Astrocyte of the cerebellum (primary cell): ENCODE measurements around the gene TMC6.
"Not testable (repeated sequence)": the region's sequence is repeated elsewhere in the genome, so short reads cannot be mapped to it uniquely, and the experiment has no call there.

Experiments used
- DNase-seq: peaks from one replicate; pipeline ENCODE4 v3.0.0-alpha.2; 2011; ENCODE audit warnings: low read depth
- H3K4me3 ChIP-seq: 2 replicates; pipeline ENCODE4 v1.5.1; 2011; ENCODE audit warnings: mild to moderate bottlenecking, low read depth, low read length, moderate library complexity
- in situ Hi-C: cut with HindIII; loops from 2 replicates; pipeline ENCODE4 v1.10.0; 2017; ENCODE audit warnings: low sequenced_read_pairs
- TF ChIP-seq, protein P1 (sequence below): IDR thresholded peaks from 2 replicates; pipeline ENCODE4 v1.5.1; 2012; ENCODE audit warnings: low read length, low read depth, moderate library complexity, mild to moderate bottlenecking; ENCODE audit errors: missing control alignments

Gene TMC6

GRCh38 chr17:78095035-78095434, 33.5 kb downstream of the TMC6 start:
- TF ChIP-seq, protein P1, sequence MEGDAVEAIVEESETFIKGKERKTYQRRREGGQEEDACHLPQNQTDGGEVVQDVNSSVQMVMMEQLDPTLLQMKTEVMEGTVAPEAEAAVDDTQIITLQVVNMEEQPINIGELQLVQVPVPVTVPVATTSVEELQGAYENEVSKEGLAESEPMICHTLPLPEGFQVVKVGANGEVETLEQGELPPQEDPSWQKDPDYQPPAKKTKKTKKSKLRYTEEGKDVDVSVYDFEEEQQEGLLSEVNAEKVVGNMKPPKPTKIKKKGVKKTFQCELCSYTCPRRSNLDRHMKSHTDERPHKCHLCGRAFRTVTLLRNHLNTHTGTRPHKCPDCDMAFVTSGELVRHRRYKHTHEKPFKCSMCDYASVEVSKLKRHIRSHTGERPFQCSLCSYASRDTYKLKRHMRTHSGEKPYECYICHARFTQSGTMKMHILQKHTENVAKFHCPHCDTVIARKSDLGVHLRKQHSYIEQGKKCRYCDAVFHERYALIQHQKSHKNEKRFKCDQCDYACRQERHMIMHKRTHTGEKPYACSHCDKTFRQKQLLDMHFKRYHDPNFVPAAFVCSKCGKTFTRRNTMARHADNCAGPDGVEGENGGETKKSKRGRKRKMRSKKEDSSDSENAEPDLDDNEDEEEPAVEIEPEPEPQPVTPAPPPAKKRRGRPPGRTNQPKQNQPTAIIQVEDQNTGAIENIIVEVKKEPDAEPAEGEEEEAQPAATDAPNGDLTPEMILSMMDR: no peak
- no peak for DNase-seq
- in situ Hi-C loops: no loop called here
- H3K4me3 ChIP-seq: no peak overlapping the region

DNA sequence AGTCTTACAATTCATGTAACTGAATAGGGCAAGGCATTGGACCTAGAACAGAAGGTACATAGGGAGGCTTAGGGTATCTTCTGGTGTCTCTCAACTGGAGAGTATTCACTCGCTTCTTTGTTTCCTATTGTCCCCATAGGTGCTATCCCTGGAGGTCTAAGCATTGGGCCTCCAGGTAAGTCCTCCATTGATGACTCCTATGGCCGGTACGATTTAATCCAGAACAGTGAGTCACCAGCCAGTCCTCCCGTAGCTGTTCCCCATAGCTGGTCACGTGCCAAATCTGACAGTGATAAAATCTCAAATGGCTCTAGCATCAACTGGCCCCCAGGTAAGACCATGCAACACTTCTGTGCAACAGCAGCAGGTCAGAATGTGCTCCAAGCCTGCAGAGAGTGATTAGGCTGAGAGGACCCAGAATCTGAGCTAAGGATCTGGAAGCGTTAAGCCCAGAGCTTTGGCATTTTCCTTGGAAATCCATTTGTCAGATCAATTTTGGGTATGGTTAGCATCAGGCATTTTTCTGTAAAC, 35.7 kb downstream of the TMC6 start:
- TF ChIP-seq, protein P1: no peak
- in situ Hi-C loops: no loop called here
- H3K4me3 ChIP-seq: no peak overlapping the region
- no peak for DNase-seq

DNA sequence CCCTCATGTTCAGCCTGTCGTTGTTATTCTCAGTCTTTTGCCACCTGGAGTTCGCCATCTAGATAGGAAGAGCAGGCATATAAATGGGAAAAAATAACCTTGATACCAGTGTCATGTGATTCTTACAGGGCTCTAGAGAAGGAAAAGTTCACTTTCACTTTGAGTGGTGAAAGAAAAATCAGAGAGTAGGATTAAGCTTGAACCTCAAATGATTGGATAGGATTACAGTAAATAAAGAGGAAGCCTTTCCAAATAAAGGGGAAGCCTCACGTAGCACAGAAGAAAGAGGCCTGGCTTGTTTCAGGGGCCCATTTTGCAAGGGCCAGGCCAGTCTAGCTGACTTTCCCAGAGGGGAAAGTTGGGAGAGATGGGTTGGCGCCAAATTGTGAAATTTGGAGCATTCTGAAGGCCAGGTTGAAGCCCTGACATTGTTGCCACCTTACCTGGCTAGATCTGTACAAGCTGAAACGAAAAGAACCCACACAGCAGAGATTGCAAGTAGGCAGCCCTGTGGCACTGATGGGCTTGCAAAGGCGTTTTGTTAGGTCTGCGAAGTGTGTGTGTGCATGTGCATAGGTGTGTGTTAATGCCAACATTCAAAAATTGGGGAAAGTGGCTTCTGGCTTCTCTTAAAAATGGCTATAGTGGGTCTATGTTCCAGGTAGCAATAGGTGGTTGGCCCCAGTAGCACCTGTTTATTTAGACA, 38.8 kb downstream of the TMC6 start:
- TF ChIP-seq, protein P1: no peak
- DNase-seq: no peak
- in situ Hi-C loops: loop anchor here (5.0 kb wide), 1 partner anchor 52 kb away; no protein-coding TSS in a partner anchor
- H3K4me3 ChIP-seq: no peak overlapping the region

DNA sequence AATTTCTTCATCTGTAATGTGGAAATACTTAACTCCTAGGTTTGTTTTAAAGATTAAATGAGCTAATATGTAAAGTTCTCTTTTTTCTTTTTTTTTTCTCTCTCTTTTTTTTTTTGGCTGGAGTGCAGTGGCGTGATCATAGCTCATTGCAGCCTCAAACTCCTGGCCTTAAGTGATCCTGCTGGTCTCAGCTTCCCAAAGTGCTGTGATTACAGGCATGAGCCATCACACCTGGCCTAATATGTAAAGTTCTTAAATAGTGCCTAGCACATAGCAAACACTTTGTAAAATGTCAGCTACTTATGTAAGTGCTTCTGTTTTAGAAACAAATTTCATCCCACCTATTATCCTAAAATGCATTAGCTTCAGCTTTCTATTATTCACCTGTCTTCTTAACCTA, 40.0 kb downstream of the TMC6 start:
- TF ChIP-seq, protein P1: no peak
- no peak for DNase-seq
- in situ Hi-C loops: loop anchor here (5.0 kb wide), 1 partner anchor 51 kb away; no protein-coding TSS in a partner anchor
- no peak overlapping the region for H3K4me3 ChIP-seq

DNA sequence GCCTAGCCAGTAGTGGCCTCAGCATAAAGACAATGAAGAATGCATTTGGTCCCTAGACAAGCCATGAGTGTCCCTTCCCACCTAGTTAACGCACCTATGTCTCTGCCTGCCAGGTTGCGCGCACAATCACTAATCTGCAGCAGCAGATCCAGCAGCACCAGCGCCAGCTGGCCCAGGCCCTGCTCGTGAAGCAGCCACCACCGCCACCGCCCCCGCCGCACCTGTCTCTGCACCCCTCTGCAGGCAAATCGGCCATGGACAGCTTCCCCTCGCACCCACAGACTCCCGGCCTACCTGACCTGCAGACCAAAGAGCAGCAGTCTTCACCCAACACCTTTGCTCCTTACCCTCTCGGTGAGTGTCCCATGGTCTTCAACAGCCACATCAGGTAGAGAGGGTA, 41.8 kb downstream of the TMC6 start:
- no peak for DNase-seq
- no peak overlapping the region for H3K4me3 ChIP-seq
- in situ Hi-C loops: loop anchor here (5.0 kb wide), 1 partner anchor 49 kb away; no protein-coding TSS in a partner anchor
- TF ChIP-seq, protein P1: no peak

GRCh38 chr17:78082988-78083387, 45.6 kb downstream of the TMC6 start:
- TF ChIP-seq, protein P1: no peak
- in situ Hi-C loops: no loop called here
- no peak overlapping the region for H3K4me3 ChIP-seq
- no peak for DNase-seq

GRCh38 chr17:78082355-78082872, 46.1 kb downstream of the TMC6 start:
- DNase-seq, in situ Hi-C loops, H3K4me3 ChIP-seq: not testable (repeated sequence)
